ENCODE measurements around the gene DEAF1.

- no peak for TF ChIP-seq EZH2 (IDR thresholded peaks at IDR 0.05; ENCODE audit: insufficient read depth, low read length)
- TF ChIP-seq CTCF (IDR thresholded peaks at IDR 0.05; ENCODE audit: insufficient read depth, low read depth, low read length) = no peak
Observed at GRCh38 chr11:695538-696248, 671 bp upstream of the DEAF1 start, which contains the start of gene TMEM80.

Data from astrocyte (in vitro differentiated cells and primary cell).